HS-27A (cell line): ENCODE data around the gene KCNN1.
"Not testable (repeated sequence)": the region's sequence is repeated elsewhere in the genome, so short reads cannot be mapped to it uniquely, and the experiment has no call there.

ENCODE experiments used
- DNase-seq: peaks from one replicate; pipeline ENCODE4 v3.0.0-alpha.2; 2012; ENCODE audit warnings: low read depth, missing footprints

KCNN1 gene

GRCh38 chr19:17966550-17967256 is at the start of gene KCNN1:
KCNN1 (plus strand) TSS chr19:17967107; CDS start chr19:17973889, 6,782 bp downstream.
- DNase-seq = no peak

GRCh38 chr19:17918151-17918550 is 48.8 kb upstream of the KCNN1 start:
- DNase-seq = not testable (repeated sequence)

GRCh38 chr19:17919122-17919521 is 47.8 kb upstream of the KCNN1 start:
- not testable (repeated sequence) for DNase-seq

- DNase-seq = no peak
These were observed 46.4 kb upstream of the KCNN1 start for GRCh38 chr19:17920527-17920926.

GRCh38 chr19:17922138-17922537 is 44.8 kb upstream of the KCNN1 start:
- DNase-seq = no peak

- DNase-seq = no peak
These were observed 40.9 kb upstream of the KCNN1 start for GRCh38 chr19:17926044-17926443.

- DNase-seq = no peak
These were observed 37.9 kb upstream of the KCNN1 start for GRCh38 chr19:17929056-17929455.

GRCh38 chr19:17931532-17932191 is 35.2 kb upstream of the KCNN1 start:
- DNase-seq = no peak

- peak; percentile 77 for DNase-seq
These were observed 34.2 kb upstream of the KCNN1 start, which contains the start of gene CCDC124 for GRCh38 chr19:17932485-17933338. CCDC124 (plus strand) TSS chr19:17933015; CDS start chr19:17936421, 3,406 bp downstream.

- DNase-seq = no peak
These were observed 33.3 kb upstream of the KCNN1 start for GRCh38 chr19:17933414-17934129.

GRCh38 chr19:17936379-17936778 is 30.5 kb upstream of the KCNN1 start:
- no peak for DNase-seq

- no peak for DNase-seq
These were observed 29.5 kb upstream of the KCNN1 start for GRCh38 chr19:17937371-17937900.

- DNase-seq = no peak
These were observed 28.6 kb upstream of the KCNN1 start for GRCh38 chr19:17938092-17938845.

GRCh38 chr19:17942181-17942580 is 24.7 kb upstream of the KCNN1 start:
- no peak for DNase-seq

- DNase-seq = no peak
These were observed 24.2 kb upstream of the KCNN1 start for GRCh38 chr19:17942582-17943273.

- no peak for DNase-seq
These were observed 23.4 kb upstream of the KCNN1 start for GRCh38 chr19:17943274-17944221.

- no peak for DNase-seq
These were observed 22.6 kb upstream of the KCNN1 start for GRCh38 chr19:17944301-17944700.

GRCh38 chr19:17946965-17947784 is 19.7 kb upstream of the KCNN1 start:
- no peak for DNase-seq
